Measurements from ENCODE around the gene PPP1R3E. TPM values are rescaled to one million over a fixed set of nuclear protein-coding genes. Genes with fewer than 3 reads are reported as not detected.

The PPP1R3E gene
- total RNA-seq, 2 donors from 2014 or later, result 10.8 to 11.2 TPM

DNA sequence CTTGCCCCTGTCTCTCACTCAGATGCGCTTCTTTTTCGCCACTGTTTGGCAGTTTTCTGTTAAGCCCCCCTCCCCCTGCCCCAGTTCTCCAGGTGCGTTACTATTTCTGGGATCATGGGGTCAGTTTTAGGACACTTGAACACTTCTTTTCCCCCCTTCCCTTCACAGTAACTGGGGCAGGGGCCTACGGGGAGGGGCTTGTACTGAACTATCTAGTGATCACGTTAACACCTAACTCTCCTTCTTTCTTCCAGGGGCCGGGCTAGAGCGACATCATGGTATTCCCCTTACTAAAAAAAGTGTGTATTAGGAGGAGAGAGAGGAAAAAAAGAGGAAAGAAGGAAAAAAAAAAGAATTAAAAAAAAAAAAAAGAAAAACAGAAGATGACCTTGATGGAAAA, 22.3 kb upstream of the PPP1R3E start:
- intact Hi-C loops (cut with DNase I, micrococcal nuclease), result loop anchor here in 1 of 2 donors (10.0 kb wide), 1 partner anchor 140 kb away; the partner anchor contains the start of gene NGDN

DNA sequence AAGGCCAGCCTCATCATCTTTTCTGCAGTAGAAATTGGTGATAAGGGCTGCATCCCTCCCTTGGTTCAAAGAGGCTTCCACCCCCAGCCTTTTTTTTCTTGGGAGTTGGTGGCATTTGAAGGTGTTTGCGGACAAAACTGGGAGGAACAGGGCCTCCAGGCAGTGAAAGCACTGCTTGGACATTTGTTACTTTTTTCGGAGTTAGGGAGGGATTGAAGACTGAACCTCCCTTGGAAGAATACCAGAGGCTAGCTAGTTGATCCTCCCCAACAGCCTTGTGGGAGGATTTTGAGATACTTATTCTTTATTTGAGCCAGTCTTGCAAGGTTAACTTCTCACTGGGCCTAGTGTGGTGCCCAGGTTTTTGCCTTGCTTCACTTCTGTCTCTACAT, 21.8 kb upstream of the PPP1R3E start:
- intact Hi-C loops (cut with DNase I, micrococcal nuclease), result loop anchor here in 1 of 2 donors (10.0 kb wide), 1 partner anchor 140 kb away; the partner anchor contains the start of gene NGDN
- ATAC-seq, result no peak
- no peak for DNase-seq

More for the DNA sequence above, 22.3 kb upstream of the PPP1R3E start:
- ATAC-seq (no peak), DNase-seq (no peak)

- intact Hi-C loops (cut with DNase I, micrococcal nuclease), result loop anchor here in 1 of 2 donors (10.0 kb wide), 1 partner anchor 141 kb away; the partner anchor contains the start of gene NGDN
- ATAC-seq, result no peak
Measured at GRCh38 chr14:23323838-23324454, 21.3 kb upstream of the PPP1R3E start.

GRCh38 chr14:23322568-23323517, 20.2 kb upstream of the PPP1R3E start:
- DNase-seq, result no peak
- no peak for ATAC-seq
- intact Hi-C loops (cut with DNase I, micrococcal nuclease), result loop anchor here in 1 of 2 donors (10.0 kb wide), 1 partner anchor 142 kb away; the partner anchor contains the start of gene NGDN

More at GRCh38 chr14:23323838-23324454, 21.3 kb upstream of the PPP1R3E start:
- DNase-seq, result no peak

DNA sequence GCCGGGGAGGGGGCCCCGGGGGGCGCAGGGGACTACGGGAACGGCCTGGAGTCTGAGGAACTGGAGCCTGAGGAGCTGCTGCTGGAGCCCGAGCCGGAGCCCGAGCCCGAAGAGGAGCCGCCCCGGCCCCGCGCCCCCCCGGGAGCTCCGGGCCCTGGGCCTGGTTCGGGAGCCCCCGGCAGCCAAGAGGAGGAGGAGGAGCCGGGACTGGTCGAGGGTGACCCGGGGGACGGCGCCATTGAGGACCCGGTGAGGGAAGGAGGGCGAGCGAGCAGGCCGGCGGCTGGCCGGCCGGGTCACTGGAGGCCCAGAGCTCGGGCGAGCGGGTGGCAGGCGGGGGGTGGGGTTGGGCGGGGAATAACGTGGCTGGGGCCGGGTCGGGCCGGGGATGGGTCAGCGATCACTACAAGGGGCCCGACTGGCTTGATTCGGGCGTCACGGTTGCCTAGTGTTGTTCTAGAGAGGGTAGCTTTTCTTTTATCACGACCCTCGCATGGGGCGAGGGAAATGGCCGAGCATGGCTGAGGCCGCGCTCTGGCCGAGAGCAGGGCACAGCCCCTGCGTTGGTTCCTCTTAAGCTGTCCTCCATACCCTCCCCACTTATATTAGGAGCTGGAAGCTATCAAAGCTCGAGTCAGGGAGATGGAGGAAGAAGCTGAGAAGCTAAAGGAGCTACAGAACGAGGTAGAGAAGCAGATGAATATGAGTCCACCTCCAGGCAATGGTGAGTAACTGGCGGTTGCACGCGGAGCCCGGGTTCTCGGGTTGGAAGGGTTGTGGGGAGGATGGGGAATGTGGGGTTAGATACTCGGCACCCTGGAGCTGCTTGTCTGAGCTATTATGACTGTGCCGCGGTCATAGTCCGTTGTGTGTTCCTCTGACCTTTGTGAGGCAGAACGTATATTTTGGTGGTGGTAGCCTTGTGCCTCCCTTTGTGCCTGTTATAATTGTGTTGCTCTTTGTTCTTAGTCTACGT, 19.2 kb upstream of the PPP1R3E start:
- DNase-seq (peak; percentile 49 to 61), ATAC-seq (peak; percentile 41)
- intact Hi-C loops (cut with DNase I, micrococcal nuclease), result loop anchor here in 1 of 2 donors (10.0 kb wide), 1 partner anchor 143 kb away; the partner anchor contains the start of gene NGDN

DNA sequence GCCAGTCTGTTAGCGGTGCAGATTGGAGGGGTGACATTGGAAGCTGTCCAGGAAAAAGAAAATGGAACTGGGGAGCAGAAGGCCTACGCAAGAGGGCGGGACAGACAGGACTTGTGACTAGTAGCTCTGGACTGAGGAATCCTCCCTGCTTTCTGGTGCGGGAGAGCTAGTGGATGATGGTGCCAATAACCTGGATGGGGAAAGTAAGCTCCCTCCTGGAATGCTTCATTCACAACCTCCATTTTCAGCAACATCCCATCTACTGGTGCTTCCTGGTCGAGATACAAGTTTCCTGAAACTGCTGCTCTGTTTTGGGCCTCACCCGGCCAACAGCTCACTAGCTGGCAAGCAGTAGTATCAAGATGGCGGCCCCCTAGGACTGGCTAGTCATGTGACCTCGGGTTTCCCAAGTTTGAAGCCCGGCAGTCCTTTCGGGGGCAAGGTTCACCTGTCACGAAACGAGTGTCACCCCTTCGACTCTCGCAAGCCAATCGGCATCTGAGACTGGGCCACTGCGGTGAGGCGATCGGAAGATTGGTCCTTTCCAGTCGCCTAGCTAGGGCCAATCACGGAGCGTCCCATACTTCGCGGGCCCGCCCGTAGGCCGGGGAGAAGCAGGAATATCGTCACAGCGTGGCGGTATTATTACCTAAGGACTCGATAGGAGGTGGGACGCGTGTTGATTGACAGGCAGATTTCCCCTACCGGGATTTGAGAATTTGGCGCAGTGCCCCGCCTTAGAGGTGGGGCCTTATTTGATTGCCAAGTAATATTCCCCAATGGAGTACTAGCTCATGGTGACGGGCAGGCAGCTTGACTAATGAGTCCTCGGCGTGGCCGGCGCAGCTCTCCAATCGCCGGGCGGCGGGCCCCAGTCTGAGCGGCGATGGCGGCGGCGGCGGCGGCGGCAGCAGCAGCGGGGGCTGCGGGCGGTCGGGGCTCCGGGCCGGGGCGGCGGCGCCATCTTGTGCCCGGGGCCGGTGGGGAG, 18.2 kb upstream of the PPP1R3E start, which contains the start of gene PABPN1:
Gene PABPN1 (plus strand): TSS at position 874 of the 988 bp plus-strand sequence. CDS start 13 bp downstream, at position 887.
- DNase-seq, result peak; percentile 99
- intact Hi-C loops (cut with DNase I, micrococcal nuclease), result loop anchor here in 1 of 2 donors (10.0 kb wide), 1 partner anchor 144 kb away; the partner anchor contains the start of gene NGDN
- peak; percentile 85 for ATAC-seq

DNA sequence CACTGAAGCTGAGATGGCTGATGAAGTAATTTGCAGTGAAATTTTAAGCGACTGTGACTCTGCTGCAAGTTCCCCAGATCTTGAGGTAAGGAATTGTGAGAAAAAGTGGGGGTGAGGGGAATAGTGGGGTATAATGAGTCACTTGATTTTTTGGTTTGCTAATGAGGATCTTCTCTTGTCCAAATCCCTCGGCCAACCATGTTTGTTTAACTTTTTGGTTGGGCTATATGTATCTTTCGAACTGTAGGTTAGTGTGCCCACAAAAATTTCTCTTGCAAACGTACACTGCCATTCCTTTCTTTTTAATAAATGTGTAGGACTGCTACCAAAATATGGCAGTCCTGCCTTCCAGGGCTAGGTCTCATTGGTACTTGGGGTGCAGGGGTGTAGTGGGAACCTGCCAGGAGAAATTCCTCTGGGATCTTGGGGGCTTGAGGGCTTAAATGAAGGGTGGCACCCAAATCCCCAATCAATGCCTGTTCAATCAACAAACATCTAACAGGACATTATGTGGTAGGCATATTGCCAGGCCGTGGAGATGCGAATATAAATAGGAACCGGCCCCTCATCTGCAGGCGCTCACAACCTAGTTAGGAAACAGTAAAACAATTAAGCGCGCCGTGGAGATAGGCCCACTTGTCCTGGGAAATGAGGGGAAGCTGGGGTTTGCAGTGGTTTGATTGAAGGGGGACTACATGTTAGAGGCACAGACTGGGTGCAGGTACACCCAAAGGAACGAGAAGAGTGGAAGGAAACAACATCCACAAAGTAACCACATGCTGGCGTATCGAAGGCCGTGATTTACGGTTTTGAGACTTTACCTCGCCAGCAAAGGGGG, 17.3 kb upstream of the PPP1R3E start:
- no peak for ATAC-seq
- DNase-seq, result no peak
- intact Hi-C loops (cut with DNase I, micrococcal nuclease), result loop anchor here in 1 of 2 donors (10.0 kb wide), 1 partner anchor 145 kb away; the partner anchor contains the start of gene NGDN

DNA sequence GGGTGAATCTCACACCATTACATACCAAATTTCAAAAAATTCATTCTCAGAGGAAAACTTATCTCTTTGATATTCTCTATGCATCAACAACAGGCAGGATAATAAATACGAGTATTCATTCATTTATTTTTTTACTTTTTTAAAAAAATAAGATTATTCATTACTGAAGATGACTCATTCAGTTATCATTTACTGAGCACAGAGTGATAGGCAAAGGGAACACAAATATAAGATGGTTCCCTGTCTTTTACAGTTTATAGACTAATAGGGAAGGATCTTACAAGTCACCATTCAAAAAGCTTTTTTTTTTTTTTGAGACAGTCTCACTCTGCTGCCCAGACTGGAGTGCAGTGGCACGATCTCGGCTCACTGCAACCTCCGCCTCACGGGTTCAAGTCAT, 13.6 kb upstream of the PPP1R3E start:
- intact Hi-C loops (cut with DNase I, micrococcal nuclease), result no loop called here
- ATAC-seq (no peak), DNase-seq (no peak)

DNA sequence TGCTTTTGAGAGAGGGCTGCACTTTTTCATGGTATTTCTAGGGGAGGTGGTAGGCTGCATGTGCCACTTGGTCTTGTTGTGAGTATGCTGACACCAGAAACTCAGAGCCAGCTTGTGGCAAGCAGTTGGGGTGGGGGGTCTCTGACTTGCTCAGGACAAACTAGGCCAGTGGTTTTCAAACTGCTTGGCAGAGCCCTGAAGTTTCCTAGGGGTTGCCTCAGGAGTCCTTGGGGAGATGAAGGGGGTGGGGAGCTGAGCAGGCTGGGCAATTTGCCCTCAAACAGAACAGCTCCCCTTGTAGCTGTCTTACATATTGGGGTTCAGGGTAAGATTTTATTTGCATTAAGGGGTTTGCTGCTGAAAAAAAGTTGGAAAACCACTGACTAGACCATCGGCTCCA, 7.9 kb upstream of the PPP1R3E start:
- no peak for ATAC-seq

DNA sequence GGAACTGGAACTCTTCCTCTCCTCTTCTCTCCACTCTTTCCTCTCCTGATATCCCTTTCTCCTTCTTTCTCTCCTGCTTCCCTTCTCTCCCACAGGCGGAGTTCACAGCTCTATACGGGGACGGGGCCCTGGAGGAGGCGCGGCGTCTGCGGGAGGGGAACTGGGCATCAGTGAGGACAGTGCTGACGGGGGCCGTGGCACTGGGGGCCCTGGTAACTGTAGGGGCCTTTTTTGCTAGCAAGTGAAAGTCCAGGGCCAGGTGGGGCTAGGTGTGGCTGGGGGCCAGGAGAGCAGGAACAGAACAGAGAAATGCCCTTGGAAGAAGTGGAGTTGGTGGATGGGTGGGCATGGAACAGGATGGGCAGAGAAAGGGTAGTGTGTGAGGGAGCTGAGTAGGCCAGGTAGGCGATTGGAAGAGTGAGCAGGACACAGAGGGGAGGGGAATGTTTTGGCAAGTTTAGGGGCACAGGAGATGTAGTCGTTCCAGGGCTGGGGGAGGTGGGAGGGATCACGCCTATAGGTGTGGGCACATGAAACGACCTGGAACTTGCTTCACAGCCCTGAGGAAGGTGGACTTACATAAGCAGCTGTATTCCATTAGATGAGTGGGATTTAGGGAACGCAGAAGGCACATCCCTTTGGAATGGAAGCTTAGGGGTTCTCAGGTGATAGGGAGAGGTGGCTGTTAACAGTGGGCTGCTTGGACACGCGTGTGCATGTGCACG, 6.2 kb upstream of the PPP1R3E start:
- ATAC-seq (no peak), DNase-seq (no peak)
- intact Hi-C loops (cut with DNase I, micrococcal nuclease), result no loop called here

More for the DNA sequence above, 7.9 kb upstream of the PPP1R3E start:
- intact Hi-C loops (cut with DNase I, micrococcal nuclease), result no loop called here
- no peak for DNase-seq

DNA sequence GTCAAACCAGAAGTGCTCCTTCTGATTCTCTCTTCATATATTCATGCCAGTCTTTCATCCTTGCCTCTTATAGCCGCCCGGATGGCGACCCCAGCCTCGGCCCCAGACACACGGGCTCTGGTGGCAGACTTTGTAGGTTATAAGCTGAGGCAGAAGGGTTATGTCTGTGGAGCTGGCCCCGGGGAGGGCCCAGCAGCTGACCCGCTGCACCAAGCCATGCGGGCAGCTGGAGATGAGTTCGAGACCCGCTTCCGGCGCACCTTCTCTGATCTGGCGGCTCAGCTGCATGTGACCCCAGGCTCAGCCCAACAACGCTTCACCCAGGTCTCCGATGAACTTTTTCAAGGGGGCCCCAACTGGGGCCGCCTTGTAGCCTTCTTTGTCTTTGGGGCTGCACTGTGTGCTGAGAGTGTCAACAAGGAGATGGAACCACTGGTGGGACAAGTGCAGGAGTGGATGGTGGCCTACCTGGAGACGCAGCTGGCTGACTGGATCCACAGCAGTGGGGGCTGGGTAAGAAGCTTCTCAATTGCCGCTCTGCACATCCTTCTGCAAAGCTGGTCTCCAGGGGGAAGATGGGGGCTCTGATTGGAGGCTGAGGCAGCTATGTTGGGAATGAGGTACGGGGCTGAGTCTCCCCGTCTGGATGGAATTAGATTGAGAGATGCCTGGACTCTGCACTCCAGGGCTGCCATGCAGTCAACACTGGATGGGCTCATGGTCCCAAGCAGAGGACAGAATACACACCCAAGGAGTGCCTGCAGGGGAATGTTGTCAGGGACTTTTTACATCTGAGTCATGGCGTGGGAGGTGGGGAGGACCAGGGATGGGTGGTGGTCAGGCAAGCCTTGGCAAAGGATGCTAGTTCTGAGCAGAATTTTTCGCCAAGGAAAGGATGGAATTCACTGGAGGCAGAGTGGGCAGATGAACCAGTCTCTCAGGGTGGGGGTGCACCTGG, 5.3 kb upstream of the PPP1R3E start:
- intact Hi-C loops (cut with DNase I, micrococcal nuclease), result no loop called here
- DNase-seq (no peak), ATAC-seq (no peak)

DNA sequence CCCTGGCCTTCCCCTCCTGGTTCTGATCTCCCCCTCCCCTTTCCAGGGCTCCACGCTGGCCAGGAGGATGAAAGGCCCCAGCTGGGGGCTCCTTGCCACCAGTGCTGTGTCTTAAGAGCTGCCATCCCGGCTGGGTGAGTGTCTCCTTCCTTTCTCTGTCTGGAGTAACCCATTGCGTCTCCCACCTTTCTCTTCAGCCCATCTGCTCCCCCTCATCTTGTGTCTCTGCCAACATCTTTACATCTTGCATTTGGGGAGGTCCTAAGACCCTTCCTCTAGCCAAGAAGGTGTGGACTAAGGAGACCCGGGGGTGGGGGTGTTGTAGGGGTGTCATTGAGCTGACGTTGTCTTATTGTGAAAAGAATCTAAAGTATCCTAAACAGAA, 4.5 kb upstream of the PPP1R3E start:
- ATAC-seq (peak; percentile 3), DNase-seq (no peak)
- intact Hi-C loops (cut with DNase I, micrococcal nuclease), result no loop called here

GRCh38 chr14:23306412-23307145, 3.9 kb upstream of the PPP1R3E start, which contains the start of gene BCL2L2:
Gene BCL2L2, plus strand, starts transcription at chr14:23306833. Its CDS starts 935 bp downstream, at chr14:23307768.
- intact Hi-C loops (cut with DNase I, micrococcal nuclease), result no loop called here
- DNase-seq (peak; percentile 95), ATAC-seq (peak; percentile 73)

DNA sequence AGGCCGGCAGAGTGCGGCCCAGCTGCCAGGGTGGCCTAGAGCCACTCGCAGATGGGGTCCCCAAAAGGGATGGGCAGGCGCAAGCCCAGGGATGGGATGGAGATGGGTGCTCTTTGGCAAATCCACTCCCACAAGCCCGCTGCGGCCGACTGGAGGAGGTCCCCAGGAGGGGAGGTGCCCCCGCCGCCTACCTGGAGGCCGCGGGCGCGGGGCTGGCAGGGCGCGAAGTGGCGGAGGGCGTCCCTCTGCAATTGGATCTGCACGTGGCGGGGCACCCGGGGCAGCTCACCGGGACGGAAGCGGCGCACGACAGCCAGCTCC, 730 bp downstream of the PPP1R3E start:
- ATAC-seq (peak; percentile 13), DNase-seq (no peak)
- intact Hi-C loops (cut with DNase I, micrococcal nuclease), result no loop called here

Data from left colon (tissue), 2 donors.